IMR-90 (cell line): ENCODE results near the gene SNRPA1. TPM values are rescaled to one million over a fixed set of nuclear protein-coding genes. Genes with fewer than 3 reads are reported as not detected.

Experiments
- CTCF ChIP-seq: conservative IDR thresholded peaks from 2 replicates; pipeline ENCODE4 v1.5.1; 2012; ENCODE audit warnings: mild to moderate bottlenecking, low read depth, low read length, improper control_type of control experiment
- SMC3 ChIP-seq: fragments of 150-350 bp; IDR thresholded peaks from 2 replicates; pipeline ENCODE4 v1.6.1; 2016; ENCODE audit warnings: low read depth, mild to moderate bottlenecking, antibody characterized with exemption, low read length, moderate library complexity
- polyA plus RNA-seq, 3 experiments: library from polyadenylated mRNA; depleted of rRNA; stranded (reverse); fragments of >200 nt; gene quantifications; 2 replicates each; pipeline ENCODE4 v1.2.3, GENCODE V29; 2012; ENCODE audit warnings: low replicate concordance in 1 of 3
- total RNA-seq: library from RNA; depleted of rRNA; stranded (reverse); fragments of >200 nt; gene quantifications from 2 replicates; pipeline ENCODE4 v1.2.3, GENCODE V29; 2012

SNRPA1 gene
- total and polyA plus RNA-seq, 2 of the 4 experiments (the other 2 are of a cell fraction), result 37.1 to 79.9 TPM

- TF ChIP-seq CTCF, result no peak
- no peak for TF ChIP-seq SMC3
Observed at GRCh38 chr15:101277038-101277822, 17.8 kb downstream of the SNRPA1 start, which contains the start of gene SELENOS (continued).
